Loucy (cell line): ENCODE results near the gene ANAPC2.

ENCODE experiments used
- H2AFZ ChIP-seq: fragments of 200-600 bp; sonication (generic); 2 replicates; pipeline ENCODE4 v1.6.0; 2016; ENCODE audit warnings: antibody characterized with exemption, mild to moderate bottlenecking, low read length, moderate library complexity
- H3F3A ChIP-seq: fragments of 200-600 bp; 2 replicates; pipeline ENCODE4 v1.6.0; 2016; ENCODE audit warnings: antibody characterized with exemption, low read depth, mild to moderate bottlenecking
- H3K27me3 ChIP-seq: fragments of 200-600 bp; sonication (generic); 2 replicates; pipeline ENCODE4 v1.6.1; 2014; ENCODE audit warnings: low read length, mild to moderate bottlenecking; ENCODE audit not compliant: insufficient read depth, poor library complexity, severe bottlenecking
- H3K36me3 ChIP-seq: fragments of 200-600 bp; sonication (generic); 2 replicates; pipeline ENCODE4 v1.6.1; 2016; ENCODE audit warnings: low read length; ENCODE audit not compliant: insufficient read depth
- H3K4me1 ChIP-seq: fragments of 200-600 bp; sonication (generic); 2 replicates; pipeline ENCODE4 v1.5.1; 2014; ENCODE audit warnings: low read length, mild to moderate bottlenecking; ENCODE audit not compliant: insufficient read depth, poor library complexity, severe bottlenecking
- H3K4me2 ChIP-seq: fragments of 200-600 bp; sonication (generic); 2 replicates; pipeline ENCODE4 v1.6.0; 2014; ENCODE audit warnings: antibody characterized with exemption, low read length, low read depth, mild to moderate bottlenecking; ENCODE audit not compliant: poor library complexity, severe bottlenecking
- H3K4me3 ChIP-seq: fragments of 200-600 bp; sonication (generic); 2 replicates; pipeline ENCODE4 v1.5.1; 2014; ENCODE audit warnings: low read length, mild to moderate bottlenecking, mixed read lengths; ENCODE audit not compliant: poor library complexity, severe bottlenecking
- H3K79me2 ChIP-seq: fragments of 200-600 bp; sonication (generic); 2 replicates; pipeline ENCODE4 v1.6.1; 2014; ENCODE audit warnings: low read length; ENCODE audit not compliant: insufficient read depth
- H3K9ac ChIP-seq: fragments of 200-600 bp; sonication (generic); 2 replicates; pipeline ENCODE4 v1.6.0; 2014; ENCODE audit warnings: mild to moderate bottlenecking, low read depth, low read length, moderate library complexity; ENCODE audit not compliant: poor library complexity, severe bottlenecking
- H3K9me2 ChIP-seq: fragments of 200-600 bp; sonication (generic); replicated peaks from 2 replicates; pipeline ENCODE4 v1.6.1; 2016; ENCODE audit warnings: low read depth, low read length, mixed read lengths
- H3K9me3 ChIP-seq: fragments of 200-600 bp; sonication (generic); 2 replicates; pipeline ENCODE4 v1.6.1; 2014; ENCODE audit warnings: mild to moderate bottlenecking, antibody characterized with exemption, low read length, low read depth; ENCODE audit not compliant: insufficient read depth
- H4K20me1 ChIP-seq: fragments of 200-600 bp; sonication (generic); 2 replicates; pipeline ENCODE4 v1.6.0; 2014; ENCODE audit warnings: antibody characterized with exemption, low read length, mild to moderate bottlenecking; ENCODE audit not compliant: insufficient read depth, poor library complexity, severe bottlenecking
- EZH2phosphoT487 ChIP-seq: fragments of 200-600 bp; IDR thresholded peaks from 2 replicates; pipeline ENCODE4 v1.6.1; 2018; ENCODE audit warnings: antibody characterized with exemption, mild to moderate bottlenecking, moderate library complexity, borderline replicate concordance
- TF ChIP-seq, protein P1 (sequence below): fragments of 200-600 bp; sonication (generic); conservative IDR thresholded peaks from 2 replicates; pipeline ENCODE4 v1.5.1; 2014; ENCODE audit warnings: mild to moderate bottlenecking, antibody characterized with exemption, low read length

The ANAPC2 gene

DNA sequence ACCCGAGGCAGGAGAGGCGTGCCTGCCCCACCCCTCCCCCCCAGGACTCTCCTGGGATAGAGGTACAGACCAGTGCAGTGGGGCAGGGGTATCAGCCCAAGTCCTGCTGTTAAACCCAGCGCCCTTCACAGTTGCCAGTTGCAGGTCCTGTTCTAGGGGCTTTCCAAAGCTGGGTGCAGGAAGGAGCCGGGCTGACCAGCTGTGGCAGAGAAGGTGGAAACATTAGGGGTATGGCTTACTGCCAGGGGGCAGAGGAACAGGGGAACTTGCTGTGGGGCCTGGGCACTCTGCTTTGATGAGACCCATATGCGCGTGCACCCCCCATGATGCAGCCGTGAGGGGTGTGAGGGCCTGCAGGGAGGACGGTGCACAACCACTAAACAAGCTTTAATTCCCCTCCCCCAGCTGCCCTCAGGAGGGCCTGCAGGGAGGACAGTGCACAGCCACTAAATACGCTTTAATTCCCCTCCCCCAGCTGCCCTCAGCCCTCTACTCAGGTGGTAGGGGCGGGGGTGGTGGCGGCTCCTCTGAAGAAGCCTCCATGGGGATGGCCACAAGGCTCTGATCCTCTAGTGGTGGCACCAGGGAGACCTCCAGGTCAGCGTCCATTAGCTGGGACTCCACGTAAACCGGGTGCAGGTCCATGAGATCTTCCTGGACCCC lies 17.7 kb downstream of the ANAPC2 start:
- Histone ChIP-seq H2AFZ (no peak overlapping the region), H3K9me2 (no peaks in the 10 kb centered on the region), H3K9me3 (no peaks in the 10 kb centered on the region), H3K4me3 (no peak overlapping the region), H3K9ac (no peak overlapping the region), H3K4me2 (no peak overlapping the region), H4K20me1 (no peaks in the 10 kb centered on the region), H3K4me1 (peaks cover 8% of the 10 kb centered on the region), H3K36me3 (no peaks in the 10 kb centered on the region), H3F3A (no peaks in the 10 kb centered on the region), H3K79me2 (no peaks in the 10 kb centered on the region), H3K27me3 (peaks cover 20% of the 10 kb centered on the region)
- TF ChIP-seq, protein P1, sequence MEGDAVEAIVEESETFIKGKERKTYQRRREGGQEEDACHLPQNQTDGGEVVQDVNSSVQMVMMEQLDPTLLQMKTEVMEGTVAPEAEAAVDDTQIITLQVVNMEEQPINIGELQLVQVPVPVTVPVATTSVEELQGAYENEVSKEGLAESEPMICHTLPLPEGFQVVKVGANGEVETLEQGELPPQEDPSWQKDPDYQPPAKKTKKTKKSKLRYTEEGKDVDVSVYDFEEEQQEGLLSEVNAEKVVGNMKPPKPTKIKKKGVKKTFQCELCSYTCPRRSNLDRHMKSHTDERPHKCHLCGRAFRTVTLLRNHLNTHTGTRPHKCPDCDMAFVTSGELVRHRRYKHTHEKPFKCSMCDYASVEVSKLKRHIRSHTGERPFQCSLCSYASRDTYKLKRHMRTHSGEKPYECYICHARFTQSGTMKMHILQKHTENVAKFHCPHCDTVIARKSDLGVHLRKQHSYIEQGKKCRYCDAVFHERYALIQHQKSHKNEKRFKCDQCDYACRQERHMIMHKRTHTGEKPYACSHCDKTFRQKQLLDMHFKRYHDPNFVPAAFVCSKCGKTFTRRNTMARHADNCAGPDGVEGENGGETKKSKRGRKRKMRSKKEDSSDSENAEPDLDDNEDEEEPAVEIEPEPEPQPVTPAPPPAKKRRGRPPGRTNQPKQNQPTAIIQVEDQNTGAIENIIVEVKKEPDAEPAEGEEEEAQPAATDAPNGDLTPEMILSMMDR = no peak
- TF ChIP-seq EZH2phosphoT487 = no peak

DNA sequence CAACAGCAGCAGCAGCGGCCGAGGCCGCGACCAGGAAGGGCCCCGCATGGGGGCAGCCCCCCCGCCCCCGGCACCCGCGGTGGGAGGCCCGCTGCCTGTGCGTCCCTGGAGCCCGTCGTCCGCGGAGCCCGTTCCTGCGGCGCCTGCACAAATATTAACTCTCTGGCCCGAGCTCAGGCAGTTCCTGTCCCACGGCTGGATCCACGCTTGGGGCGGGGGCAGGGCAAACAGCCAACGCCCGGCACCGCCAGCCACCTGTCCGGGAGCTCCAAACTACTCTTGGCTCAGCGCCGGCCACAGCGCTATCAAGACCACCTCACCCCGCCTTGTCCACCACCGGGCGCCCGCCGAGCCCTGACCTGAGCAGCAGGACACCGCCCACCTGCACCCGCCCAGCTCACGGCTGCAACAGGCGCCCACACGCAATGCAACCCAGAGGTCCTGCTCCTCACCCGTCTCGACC lies 18.4 kb downstream of the ANAPC2 start, which contains the start of gene LRRC26:
TSS of gene LRRC26 (minus strand) at position 156 of the 463 bp plus-strand sequence. CDS start at position 48, 108 bp downstream.
- H4K20me1 ChIP-seq = no peaks in the 10 kb centered on the region
- peak within 1 kb of the TSS; percentile 51 for H3K4me3 ChIP-seq
- no peaks in the 10 kb centered on the region for H3F3A ChIP-seq
- H3K9me2 ChIP-seq = no peaks in the 10 kb centered on the region
- H3K79me2 ChIP-seq = no peaks in the 10 kb centered on the region
- no peak within 1 kb of the TSS for H3K9ac ChIP-seq
- peak within 1 kb of the TSS; percentile 71 for H3K4me2 ChIP-seq
- no peak within 1 kb of the TSS for H2AFZ ChIP-seq
- TF ChIP-seq, protein P1 = no peak
- TF ChIP-seq EZH2phosphoT487 = no peak
- peaks cover 8% of the 10 kb centered on the region for H3K4me1 ChIP-seq
- no peaks in the 10 kb centered on the region for H3K36me3 ChIP-seq
- H3K9me3 ChIP-seq = no peaks in the 10 kb centered on the region
- peaks cover 20% of the 10 kb centered on the region for H3K27me3 ChIP-seq

DNA sequence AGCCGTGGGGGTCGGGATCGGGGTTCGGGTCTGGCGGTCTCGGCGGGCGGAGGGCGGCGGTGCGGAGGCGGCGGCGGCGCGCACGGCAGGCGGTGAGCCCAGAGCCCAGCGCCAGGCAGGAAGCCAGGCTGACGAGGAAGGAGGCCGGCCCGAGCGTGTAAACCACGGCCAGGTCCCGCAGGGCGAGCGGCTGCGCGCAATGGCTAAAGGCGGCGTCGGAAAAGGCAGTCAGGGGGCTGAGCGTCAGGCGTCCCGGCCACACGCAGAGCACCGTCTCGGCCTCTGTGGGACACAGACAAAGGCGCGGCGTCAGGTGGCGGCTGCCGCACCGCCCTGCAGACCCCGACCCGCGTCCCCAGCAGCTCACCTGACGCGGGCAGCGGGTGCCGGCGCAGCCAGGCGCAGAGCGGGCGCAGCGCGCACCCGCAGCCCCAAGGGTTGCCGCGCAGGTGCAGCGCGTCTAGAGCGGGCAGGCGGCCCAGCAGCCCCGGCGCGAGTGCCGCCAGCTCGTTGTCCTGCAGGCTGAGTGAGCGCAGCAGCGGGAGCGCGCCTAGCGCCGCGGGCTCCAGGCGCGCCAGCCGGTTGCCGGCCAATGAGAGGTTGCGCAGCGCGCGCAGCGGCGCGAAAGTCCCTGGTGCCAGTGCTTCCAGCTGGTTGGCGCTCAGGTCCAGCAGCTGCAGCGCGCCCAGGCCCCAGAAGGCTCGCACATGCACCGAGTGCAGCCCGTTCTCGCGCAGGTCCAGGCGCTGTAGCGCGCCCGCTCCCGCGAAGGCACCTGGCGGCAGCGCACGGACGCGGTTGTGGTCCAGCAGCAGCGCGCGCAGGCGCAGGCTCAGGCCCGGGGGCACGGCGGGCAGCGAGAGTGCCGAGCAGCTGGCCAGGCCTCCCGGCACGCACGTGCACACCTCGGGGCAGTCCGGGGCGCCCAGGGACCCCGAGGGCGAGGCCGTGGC lies 19.2 kb downstream of the ANAPC2 start:
- peaks cover 20% of the 10 kb centered on the region for H3K27me3 ChIP-seq
- H3K36me3 ChIP-seq = no peaks in the 10 kb centered on the region
- TF ChIP-seq, protein P1 = no peak
- no peak for TF ChIP-seq EZH2phosphoT487
- no peaks in the 10 kb centered on the region for H4K20me1 ChIP-seq
- no peaks in the 10 kb centered on the region for H3F3A ChIP-seq
- peak overlapping the region; percentile 51 for H3K4me3 ChIP-seq
- no peak overlapping the region for H2AFZ ChIP-seq
- H3K9me2 ChIP-seq = no peaks in the 10 kb centered on the region
- H3K79me2 ChIP-seq = no peaks in the 10 kb centered on the region
- no peak overlapping the region for H3K9ac ChIP-seq
- H3K4me2 ChIP-seq = peak overlapping the region; percentile 71
- H3K9me3 ChIP-seq = no peaks in the 10 kb centered on the region
- H3K4me1 ChIP-seq = peaks cover 8% of the 10 kb centered on the region
